ENCODE results near the gene ARAP1. TPM values are rescaled to one million over a fixed set of nuclear protein-coding genes. Genes with fewer than 3 reads are reported as not detected.

ARAP1 gene
- polyA plus RNA-seq, 1 donor (not counting 4 experiments of a cell fraction or from before 2014, with no cell fraction given) = 32.8 TPM

GRCh38 chr11:72709478-72710238, 42.5 kb downstream of the ARAP1 start:
- H3K4me1 ChIP-seq (ENCODE audit: control insufficient read depth, extremely low read depth, insufficient read depth, low read length) = no peaks in the 10 kb centered on the region
- TF ChIP-seq CTCF (optimal IDR thresholded peaks at IDR 0.05 in 1 of 3, IDR thresholded peaks at IDR 0.05 in 1 of 3, conservative IDR thresholded peaks at IDR 0.05 in 1 of 3; ENCODE audit: extremely low read depth in 1 of 3, insufficient read depth in 2 of 3, low read length in 3 of 3) (no peak), EZH2 (IDR thresholded peaks at IDR 0.05; ENCODE audit: low read length) (no peak)
- dilution Hi-C loops (cut with MboI; ENCODE audit: extremely low pct_ligation_motif_present, low sequenced_read_pairs) = no loop called here
- H3K36me3 ChIP-seq (ENCODE audit: control insufficient read depth in 2 of 2, extremely low read depth in 1 of 2, insufficient read depth in 2 of 2, low read length in 2 of 2) = peaks cover 40 to 45% of the 10 kb centered on the region in 2 experiments
- DNase-seq (ENCODE audit: low read depth, low spot score) (no peak), FAIRE-seq (no peak)
- H3K79me2 ChIP-seq (ENCODE audit: control insufficient read depth, insufficient read depth, low read length) = peaks cover 11% of the 10 kb centered on the region
- H4K20me1 ChIP-seq (ENCODE audit: control insufficient read depth, extremely low read depth, insufficient read depth, low read length) = peaks cover 4% of the 10 kb centered on the region
- no peak overlapping the region for H3K4me3 ChIP-seq (ENCODE audit: control insufficient read depth in 2 of 3, extremely low read depth in 1 of 3, insufficient read depth in 2 of 3, low read depth in 1 of 3, low read length in 3 of 3)
- H3K27ac ChIP-seq (ENCODE audit: control insufficient read depth, insufficient read depth, low read length) = no peak overlapping the region
- no peaks in the 10 kb centered on the region for H3K9me3 ChIP-seq (ENCODE audit: control insufficient read depth, low read depth, low read length)
- no peaks in the 10 kb centered on the region for H3K9me1 ChIP-seq (ENCODE audit: control insufficient read depth, extremely low read depth, insufficient read depth, low read length)
- no peak overlapping the region for H3K4me2 ChIP-seq (ENCODE audit: control insufficient read depth, extremely low read depth, insufficient read depth, low read depth, low read length)
- H2AFZ ChIP-seq (ENCODE audit: control insufficient read depth, low read length) = no peak overlapping the region
- no peak overlapping the region for H3K9ac ChIP-seq (ENCODE audit: control insufficient read depth, extremely low read depth, insufficient read depth, low read length)
- no peaks in the 10 kb centered on the region for H3K27me3 ChIP-seq (ENCODE audit: control insufficient read depth, extremely low read depth, insufficient read depth, low read length)

- Histone ChIP-seq H3K9ac (ENCODE audit: control insufficient read depth, extremely low read depth, insufficient read depth, low read length) (no peak overlapping the region), H4K20me1 (ENCODE audit: control insufficient read depth, extremely low read depth, insufficient read depth, low read length) (peaks cover 3% of the 10 kb centered on the region), H3K4me2 (ENCODE audit: control insufficient read depth, extremely low read depth, insufficient read depth, low read depth, low read length) (no peak overlapping the region), H3K4me3 (ENCODE audit: control insufficient read depth in 2 of 3, extremely low read depth in 1 of 3, insufficient read depth in 2 of 3, low read depth in 1 of 3, low read length in 3 of 3) (no peak overlapping the region), H3K9me1 (ENCODE audit: control insufficient read depth, extremely low read depth, insufficient read depth, low read length) (no peaks in the 10 kb centered on the region), H3K27me3 (ENCODE audit: control insufficient read depth, extremely low read depth, insufficient read depth, low read length) (no peaks in the 10 kb centered on the region), H3K9me3 (ENCODE audit: control insufficient read depth, low read depth, low read length) (no peaks in the 10 kb centered on the region), H3K4me1 (ENCODE audit: control insufficient read depth, extremely low read depth, insufficient read depth, low read length) (no peaks in the 10 kb centered on the region), H3K79me2 (ENCODE audit: control insufficient read depth, insufficient read depth, low read length) (no peaks in the 10 kb centered on the region), H3K36me3 (ENCODE audit: control insufficient read depth in 2 of 2, extremely low read depth in 1 of 2, insufficient read depth in 2 of 2, low read length in 2 of 2) (peaks cover 46 to 47% of the 10 kb centered on the region in 2 experiments), H2AFZ (ENCODE audit: control insufficient read depth, low read length) (no peak overlapping the region), H3K27ac (ENCODE audit: control insufficient read depth, insufficient read depth, low read length) (no peak overlapping the region)
- no peak for FAIRE-seq
- DNase-seq (ENCODE audit: low read depth, low spot score) = no peak
- dilution Hi-C loops (cut with MboI; ENCODE audit: extremely low pct_ligation_motif_present, low sequenced_read_pairs) = no loop called here
- no peak for TF ChIP-seq CTCF (optimal IDR thresholded peaks at IDR 0.05 in 1 of 3, IDR thresholded peaks at IDR 0.05 in 1 of 3, conservative IDR thresholded peaks at IDR 0.05 in 1 of 3; ENCODE audit: extremely low read depth in 1 of 3, insufficient read depth in 2 of 3, low read length in 3 of 3)
- no peak for TF ChIP-seq EZH2 (IDR thresholded peaks at IDR 0.05; ENCODE audit: low read length)
Observed at GRCh38 chr11:72707032-72707431, 45.2 kb downstream of the ARAP1 start.
